HUES64 (cell line): Measurements from ENCODE around the gene ASB1.

Experiments
- H3K27ac ChIP-seq: 2 replicates; pipeline ENCODE4 v1.7.0; 2013; ENCODE audit warnings: low read depth, low read length, inconsistent platforms
- H3K27me3 ChIP-seq: 2 replicates; pipeline ENCODE4 v1.6.1; 2013; ENCODE audit warnings: mild to moderate bottlenecking, low read length; ENCODE audit not compliant: insufficient read depth
- H3K36me3 ChIP-seq: 2 replicates; pipeline ENCODE4 v1.6.1; 2013; ENCODE audit warnings: mild to moderate bottlenecking, low read length; ENCODE audit not compliant: insufficient read depth
- H3K4me1 ChIP-seq: 2 replicates; pipeline ENCODE4 v1.6.1; 2013; ENCODE audit warnings: mild to moderate bottlenecking, low read length, moderate library complexity; ENCODE audit not compliant: insufficient read depth
- H3K4me3 ChIP-seq: 2 replicates; pipeline ENCODE4 v1.5.1; 2013; ENCODE audit warnings: mild to moderate bottlenecking, low read length, moderate library complexity
- H3K9ac ChIP-seq: 2 replicates; pipeline ENCODE4 v1.6.1; 2013; ENCODE audit warnings: mild to moderate bottlenecking, low read depth, low read length
- H3K9me3 ChIP-seq: 2 replicates; pipeline ENCODE4 v1.6.1; 2013; ENCODE audit warnings: low read depth, low read length; ENCODE audit not compliant: insufficient read depth
- WGBS: fragments of 150-250, 120-280 bp; methylation state at CpG from one replicate; pipeline ENCODE4 v1.1.7; 2013; ENCODE audit warnings: missing lambda C conversion rate; 5-methylcytosine and 5-hydroxymethylcytosine counted together

The ASB1 gene

DNA sequence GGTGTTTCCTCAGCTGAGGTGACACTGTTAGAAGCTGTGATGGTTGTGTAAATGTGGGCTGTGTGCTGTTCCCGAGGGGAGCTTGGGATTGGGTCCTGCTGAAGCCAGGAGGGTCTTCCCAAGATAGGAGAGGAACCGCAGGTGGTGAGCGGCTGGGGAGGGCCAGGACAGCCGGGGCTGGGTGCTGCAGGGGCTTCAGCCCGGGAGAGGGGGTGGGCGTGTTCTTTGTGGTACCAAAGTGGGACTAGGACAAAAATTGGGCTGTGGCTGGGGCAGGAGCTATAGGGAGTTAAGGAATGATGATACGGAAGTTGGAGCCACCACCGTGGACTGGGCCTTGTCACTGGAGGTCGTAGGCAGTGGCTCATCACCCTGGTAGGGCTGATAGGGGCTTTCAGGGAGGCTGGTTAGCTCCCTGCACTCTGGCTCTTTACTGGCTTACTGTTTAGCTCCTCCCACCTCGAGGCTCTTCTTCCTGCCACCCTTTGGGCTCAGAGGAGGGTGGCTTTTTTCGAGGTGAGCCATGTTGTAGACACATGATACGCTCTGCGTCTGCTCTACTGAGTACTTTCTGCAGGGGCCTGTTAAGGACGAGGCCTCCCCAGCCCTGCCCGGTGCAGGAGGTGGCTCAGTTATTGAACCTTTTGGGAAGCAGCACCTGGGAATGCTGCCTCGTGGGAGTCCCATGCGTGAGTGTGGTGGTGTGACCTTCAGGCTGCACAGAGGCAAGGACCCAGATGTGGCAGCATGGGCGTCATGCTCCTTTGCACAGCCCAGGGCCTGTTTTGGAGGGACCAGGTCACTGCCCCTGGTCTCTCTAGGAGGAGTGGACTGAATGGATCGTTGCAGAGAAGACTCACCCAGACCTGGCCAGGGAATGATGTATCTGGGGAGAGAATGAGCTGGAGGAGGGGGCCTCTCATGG is 21.6 kb downstream of the ASB1 start:
- WGBS, result 92% methylated on average over 19 of the region's 19 CpGs

GRCh38 chr2:238449241-238449640 is 22.5 kb downstream of the ASB1 start:
- 95% methylated on average over 5 of the region's 8 CpGs for WGBS
- no peaks in the 10 kb centered on the region for H3K4me1 ChIP-seq
- H3K27ac ChIP-seq, result no peak overlapping the region
- no peak overlapping the region for H3K9ac ChIP-seq
- H3K9me3 ChIP-seq, result no peaks in the 10 kb centered on the region
- H3K4me3 ChIP-seq, result no peak overlapping the region
- peaks cover 85% of the 10 kb centered on the region for H3K36me3 ChIP-seq
- no peaks in the 10 kb centered on the region for H3K27me3 ChIP-seq

More for the DNA sequence above, 21.6 kb downstream of the ASB1 start:
- no peaks in the 10 kb centered on the region for H3K9me3 ChIP-seq
- H3K27ac ChIP-seq, result no peak overlapping the region
- no peaks in the 10 kb centered on the region for H3K4me1 ChIP-seq
- no peak overlapping the region for H3K4me3 ChIP-seq
- no peaks in the 10 kb centered on the region for H3K27me3 ChIP-seq
- H3K9ac ChIP-seq, result no peak overlapping the region
- peaks cover 89% of the 10 kb centered on the region for H3K36me3 ChIP-seq

DNA sequence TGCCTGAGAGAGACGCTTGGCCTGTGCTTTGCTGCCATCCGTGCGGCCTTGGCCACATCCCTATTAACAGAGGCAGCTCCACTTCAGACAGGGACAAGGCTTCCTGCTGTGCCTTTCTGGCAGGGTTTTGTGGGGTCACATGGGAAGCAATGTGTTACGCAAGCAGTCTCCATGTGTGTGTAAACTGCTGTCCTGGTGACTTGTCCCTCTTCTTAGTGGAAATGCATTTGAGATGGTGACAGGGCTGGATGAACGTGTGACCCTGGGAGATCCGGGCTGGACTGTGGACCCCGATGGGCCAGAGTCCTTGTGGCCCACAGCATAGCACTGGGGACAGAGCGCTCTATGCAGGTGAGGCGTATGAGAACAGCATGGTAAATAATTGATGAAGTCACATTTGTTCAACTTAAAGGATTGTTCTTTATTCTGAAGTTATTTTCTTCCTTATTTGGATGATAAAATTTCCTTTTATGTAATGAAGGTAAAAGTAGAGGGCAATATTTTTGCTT is 23.2 kb downstream of the ASB1 start:
- Histone ChIP-seq H3K9ac (no peak overlapping the region), H3K4me3 (no peak overlapping the region), H3K36me3 (peaks cover 78% of the 10 kb centered on the region), H3K27me3 (no peaks in the 10 kb centered on the region), H3K4me1 (no peaks in the 10 kb centered on the region), H3K27ac (no peak overlapping the region), H3K9me3 (no peaks in the 10 kb centered on the region)
- 94% methylated on average over 9 of the region's 9 CpGs for WGBS

DNA sequence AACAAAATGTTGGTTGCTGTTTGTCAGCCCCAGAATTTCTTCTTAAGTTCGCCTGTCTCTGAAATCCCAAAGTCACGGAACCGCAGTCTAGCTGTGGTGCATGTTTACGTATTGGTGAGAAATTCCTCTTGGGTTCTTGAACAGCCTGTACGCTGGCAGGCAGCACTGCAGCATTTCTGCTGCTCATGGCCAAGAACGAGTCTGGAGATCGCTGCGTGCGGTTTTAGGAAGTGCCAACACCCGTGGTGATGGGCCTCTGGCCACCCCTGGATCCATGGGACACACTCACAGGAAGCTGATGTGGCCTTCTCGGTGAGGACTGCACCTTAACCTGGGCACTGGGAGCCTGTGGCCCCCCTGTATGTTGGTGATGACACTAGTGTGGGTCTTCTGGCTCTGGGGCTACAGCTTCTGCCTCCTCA is 23.7 kb downstream of the ASB1 start:
- Histone ChIP-seq H3K36me3 (peaks cover 73% of the 10 kb centered on the region), H3K9me3 (no peaks in the 10 kb centered on the region), H3K4me1 (no peaks in the 10 kb centered on the region), H3K27me3 (no peaks in the 10 kb centered on the region), H3K9ac (no peak overlapping the region), H3K27ac (no peak overlapping the region), H3K4me3 (no peak overlapping the region)
- WGBS, result 96% methylated on average over 11 of the region's 11 CpGs

DNA sequence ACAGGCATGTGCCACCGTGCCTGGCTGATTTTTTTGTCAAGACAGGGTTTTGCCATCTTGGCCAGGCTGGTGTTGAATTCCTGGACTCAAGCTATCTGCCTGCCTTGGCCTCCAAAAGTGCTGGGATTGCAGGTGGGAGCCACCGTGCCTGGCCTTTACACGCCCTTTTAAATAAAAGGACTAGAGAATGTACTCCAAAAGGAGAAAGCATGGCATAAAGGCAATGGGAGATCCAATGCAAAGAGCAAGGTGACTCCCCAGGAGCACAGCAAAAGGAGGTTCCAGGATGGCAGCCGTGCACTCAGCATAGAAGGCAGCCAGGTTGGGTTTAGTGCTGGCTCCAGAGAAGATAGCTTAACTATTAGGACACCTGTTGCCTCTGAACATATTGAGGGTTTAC is 27.1 kb downstream of the ASB1 start:
- WGBS, result 94% methylated on average over 4 of the region's 4 CpGs
- Histone ChIP-seq H3K27me3 (no peaks in the 10 kb centered on the region), H3K4me1 (no peaks in the 10 kb centered on the region), H3K27ac (no peak overlapping the region), H3K9ac (no peak overlapping the region), H3K9me3 (no peaks in the 10 kb centered on the region), H3K36me3 (peaks cover 41% of the 10 kb centered on the region), H3K4me3 (no peak overlapping the region)

- WGBS, result 93% methylated on average over 1 of the region's 1 CpG
These were observed 29.7 kb downstream of the ASB1 start for GRCh38 chr2:238456449-238456848.

DNA sequence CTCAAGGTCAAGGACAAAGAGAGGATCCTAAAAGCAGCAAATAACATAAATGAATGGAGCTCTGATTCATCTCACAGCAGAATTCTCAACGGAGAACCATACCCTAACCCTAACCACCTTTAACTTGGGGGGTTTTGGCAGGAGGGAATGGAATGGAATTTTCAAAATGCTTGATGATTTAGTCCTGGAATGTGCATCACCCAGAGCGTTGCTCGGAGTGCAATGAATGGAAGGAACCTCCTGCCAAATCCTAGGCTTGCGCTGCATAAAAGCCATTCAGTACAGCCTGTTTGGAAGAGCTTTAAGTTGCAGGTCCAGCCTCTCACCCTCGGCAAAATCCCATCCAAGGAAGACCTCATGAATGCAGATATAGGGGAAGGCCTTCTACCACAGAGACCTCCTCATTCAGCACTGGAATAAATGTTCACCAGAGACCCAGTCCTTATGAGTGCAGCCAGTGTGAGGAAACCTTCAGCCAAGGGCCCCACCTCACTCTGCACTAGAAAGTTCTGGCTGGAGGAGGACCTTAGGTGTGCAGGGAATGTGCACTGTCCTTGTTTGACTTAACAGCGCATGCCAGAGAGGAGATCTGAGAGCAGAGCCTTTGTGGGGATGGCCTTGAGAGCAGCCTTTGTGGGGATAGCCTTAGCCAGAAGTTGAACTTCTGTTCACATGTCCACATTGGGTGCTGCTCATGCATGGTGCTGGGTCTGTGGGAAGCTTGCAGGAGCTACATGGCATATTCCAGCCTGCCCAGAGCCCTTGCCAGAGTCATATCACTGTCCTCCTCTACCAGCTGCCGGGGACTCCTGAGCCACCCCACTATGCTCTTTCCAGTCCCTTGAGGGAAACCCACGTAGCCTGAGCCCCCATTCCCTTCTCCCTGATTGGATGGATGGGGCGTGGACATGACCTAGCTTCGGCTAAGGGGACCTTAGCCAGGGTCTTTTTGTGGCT is 30.5 kb downstream of the ASB1 start:
- H3K36me3 ChIP-seq, result peaks cover 7% of the 10 kb centered on the region
- H3K9me3 ChIP-seq, result no peaks in the 10 kb centered on the region
- no peak overlapping the region for H3K4me3 ChIP-seq
- 90% methylated on average over 8 of the region's 10 CpGs for WGBS
- H3K9ac ChIP-seq, result no peak overlapping the region
- no peaks in the 10 kb centered on the region for H3K4me1 ChIP-seq
- no peaks in the 10 kb centered on the region for H3K27me3 ChIP-seq
- no peak overlapping the region for H3K27ac ChIP-seq

More at GRCh38 chr2:238456449-238456848, 29.7 kb downstream of the ASB1 start:
- no peaks in the 10 kb centered on the region for H3K9me3 ChIP-seq
- no peak overlapping the region for H3K27ac ChIP-seq
- no peaks in the 10 kb centered on the region for H3K27me3 ChIP-seq
- peaks cover 15% of the 10 kb centered on the region for H3K36me3 ChIP-seq
- no peak overlapping the region for H3K9ac ChIP-seq
- no peaks in the 10 kb centered on the region for H3K4me1 ChIP-seq
- no peak overlapping the region for H3K4me3 ChIP-seq

DNA sequence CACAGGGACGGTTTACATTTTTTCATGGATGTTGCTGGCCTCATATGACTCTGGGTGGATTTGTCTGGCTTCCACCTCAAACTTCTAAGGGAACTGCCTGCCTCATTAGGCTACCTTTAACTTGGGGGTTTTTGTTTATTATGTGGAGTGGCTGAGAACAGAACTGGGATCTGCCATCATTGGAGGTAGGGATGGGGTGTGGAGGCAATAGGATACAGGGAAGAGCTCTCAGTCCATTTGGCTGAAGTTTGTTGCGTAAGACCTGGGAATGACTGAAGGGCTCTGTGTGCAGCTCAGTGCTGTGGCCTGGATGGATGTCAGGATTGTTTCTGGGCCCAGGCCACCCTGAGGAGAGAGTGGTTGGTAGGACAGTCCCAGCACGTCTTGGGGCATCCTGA is 31.2 kb downstream of the ASB1 start:
- WGBS, result 88% methylated on average over 3 of the region's 3 CpGs
- Histone ChIP-seq H3K4me3 (no peak overlapping the region), H3K27ac (no peak overlapping the region), H3K9me3 (no peaks in the 10 kb centered on the region), H3K36me3 (peaks cover under 1% of the 10 kb centered on the region; the same call in 1 of the 2 replicates), H3K27me3 (no peaks in the 10 kb centered on the region), H3K4me1 (no peaks in the 10 kb centered on the region), H3K9ac (no peak overlapping the region)

DNA sequence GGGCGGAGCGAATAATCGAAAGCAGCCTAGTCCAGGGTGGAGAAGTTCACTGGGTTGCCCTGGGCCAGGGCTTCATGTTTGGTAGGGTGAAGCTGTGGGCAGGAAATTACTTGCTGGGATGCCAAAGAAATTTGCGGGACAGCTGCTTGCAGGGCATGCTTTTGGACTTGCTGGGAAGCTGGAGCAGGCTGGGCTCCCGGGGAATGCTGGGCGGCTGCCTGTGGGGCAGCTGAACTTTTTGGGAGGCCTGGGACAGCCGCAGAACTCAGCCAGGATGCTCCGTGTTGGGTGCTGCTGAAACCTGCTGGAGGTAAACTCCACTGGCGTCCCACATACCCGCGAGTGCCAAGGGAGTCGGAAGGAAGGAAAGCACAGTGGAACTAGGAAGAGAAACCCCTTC is 31.9 kb downstream of the ASB1 start:
- Histone ChIP-seq H3K4me3 (no peak overlapping the region), H3K27me3 (no peaks in the 10 kb centered on the region), H3K9me3 (no peaks in the 10 kb centered on the region), H3K9ac (no peak overlapping the region), H3K36me3 (no peaks in the 10 kb centered on the region), H3K4me1 (no peaks in the 10 kb centered on the region), H3K27ac (no peak overlapping the region)
- 88% methylated on average over 12 of the region's 12 CpGs for WGBS

- Histone ChIP-seq H3K36me3 (no peaks in the 10 kb centered on the region), H3K27me3 (no peaks in the 10 kb centered on the region), H3K9ac (no peak overlapping the region), H3K4me1 (no peaks in the 10 kb centered on the region), H3K9me3 (no peaks in the 10 kb centered on the region), H3K4me3 (no peak overlapping the region), H3K27ac (no peak overlapping the region)
- 91% methylated on average over 8 of the region's 8 CpGs for WGBS
These were observed 32.4 kb downstream of the ASB1 start for GRCh38 chr2:238459081-238459629.
